CD4-positive, alpha-beta T cell (primary cell): Measurements from ENCODE around the gene GABARAPL1. TPM values are rescaled to one million over a fixed set of nuclear protein-coding genes. Genes with fewer than 3 reads are reported as not detected.

Experiments used
- ATAC-seq: fragments of 200-7000 bp; cut with Tn5 transposase; one replicate; pipeline ENCODE4 v1.10.0; 2022; ENCODE audit warnings: mild to moderate bottlenecking; ENCODE audit not compliant: poor library complexity
- CTCF ChIA-PET: fragments of 350-600 bp; sonication (Branson Sonifier 250); formaldehyde crosslinking; loops from one replicate; lab custom pipeline; 2021; ENCODE audit warnings: antibody characterized with exemption, inconsistent platforms; lab: Charles Lee
- POLR2A ChIA-PET: fragments of 350-600 bp; sonication (Branson Sonifier 250); formaldehyde crosslinking; loops from one replicate; lab custom pipeline; 2021; ENCODE audit warnings: antibody characterized with exemption, inconsistent platforms; lab: Charles Lee
- DNase-seq, 14 experiments: peaks; one replicate each; pipeline ENCODE4 v3.0.0-alpha.2; 2013 to 2020; ENCODE audit warnings: mixed read lengths in 2 of 14
- H3K27ac ChIP-seq, 2 donors: one replicate each; pipeline versions ENCODE4 v1.5.1 to v1.7.0; 2013; ENCODE audit warnings: low read length in 2 of 2, low read depth in 1 of 2, mild to moderate bottlenecking in 1 of 2
- H3K27me3 ChIP-seq, 2 experiments: 1 replicate in 1 of 2; 2 replicates in 1 of 2; pipeline versions ENCODE4 v1.6.1 to v1.7.0; 2013; ENCODE audit warnings: low read length in 2 of 2, control low read depth in 1 of 2, mild to moderate bottlenecking in 1 of 2, moderate library complexity in 1 of 2; ENCODE audit not compliant: insufficient read depth in 2 of 2, control insufficient read depth in 1 of 2
- H3K36me3 ChIP-seq: one replicate; pipeline ENCODE4 v1.6.1; 2013; ENCODE audit warnings: low read length, control low read depth; ENCODE audit not compliant: insufficient read depth
- H3K4me1 ChIP-seq: one replicate; pipeline ENCODE4 v1.6.1; 2013; ENCODE audit warnings: low read length, control low read depth; ENCODE audit not compliant: insufficient read depth
- H3K4me3 ChIP-seq: one replicate; pipeline ENCODE4 v1.5.1; 2013; ENCODE audit warnings: mild to moderate bottlenecking, low read length, moderate library complexity
- H3K9me3 ChIP-seq, 2 experiments: 1 replicate in 1 of 2; 2 replicates in 1 of 2; pipeline versions ENCODE4 v1.6.1 to v1.7.0; 2013; ENCODE audit warnings: low read length in 2 of 2, mild to moderate bottlenecking in 2 of 2, control low read depth in 1 of 2, moderate library complexity in 1 of 2; ENCODE audit not compliant: control insufficient read depth in 1 of 2, insufficient read depth in 1 of 2
- H3K27ac Mint-ChIP-seq: one replicate; pipeline ENCODE4 v1.8.0; 2020; ENCODE audit warnings: mixed read lengths
- H3K27me3 Mint-ChIP-seq: one replicate; pipeline ENCODE4 v1.8.0; 2021; ENCODE audit warnings: mixed read lengths
- H3K36me3 Mint-ChIP-seq: one replicate; pipeline ENCODE4 v1.8.0; 2021; ENCODE audit warnings: low read depth, mixed read lengths
- H3K4me1 Mint-ChIP-seq: one replicate; pipeline ENCODE4 v1.8.0; 2021; ENCODE audit warnings: low read depth, mixed read lengths
- H3K4me3 Mint-ChIP-seq: one replicate; pipeline ENCODE4 v1.8.0; 2020; ENCODE audit warnings: mild to moderate bottlenecking, mixed read lengths
- H3K9me3 Mint-ChIP-seq: one replicate; pipeline ENCODE4 v1.8.0; 2020; ENCODE audit warnings: mixed read lengths
- CTCF ChIP-seq: fragments of 200-600 bp; IDR thresholded peaks from one replicate; pipeline ENCODE4 v1.8.0; 2022; ENCODE audit warnings: antibody characterized with exemption, mild to moderate bottlenecking
- intact Hi-C, 2 experiments: fragments of 100-400 bp; cut with DNase I in 1 of 2; cut with micrococcal nuclease in 1 of 2; formaldehyde crosslinking; loops; one replicate each; pipeline versions ENCODE4 v1.15.1 to v1.9.0; 2023 to 2025; cut with DNase I, micrococcal nuclease
- total RNA-seq, 174 experiments: library from RNA in 2 of 174; stranded (reverse) in 2 of 174; gene quantifications; one replicate each; pipeline ENCODE4 v1.2.3 and lab custom pipeline; 2021 to 2026

GABARAPL1 gene
- total RNA-seq, 2 experiments from 2014 or later = 267 to 276 TPM

GRCh38 chr12:10260927-10261326, 48.2 kb downstream of the GABARAPL1 start:
- no peak overlapping the region for H3K4me3 ChIP-seq
- no peaks in the 10 kb centered on the region for H3K4me1 ChIP-seq
- Mint-ChIP-seq H3K4me1 (no peaks in the 10 kb centered on the region), H3K27me3 (peaks cover 16% of the 10 kb centered on the region), H3K4me3 (no peak overlapping the region), H3K36me3 (no peaks in the 10 kb centered on the region), H3K27ac (no peak overlapping the region), H3K9me3 (peaks cover 2% of the 10 kb centered on the region)
- ChIA-PET CTCF (no interaction called here), POLR2A (no interaction called here)
- H3K36me3 ChIP-seq = no peaks in the 10 kb centered on the region
- DNase-seq = no peak
- no peaks in the 10 kb centered on the region for H3K27me3 ChIP-seq
- TF ChIP-seq CTCF = no peak
- ATAC-seq = no peak
- no peak overlapping the region for H3K27ac ChIP-seq
- intact Hi-C loops = no loop called here
- no peaks in the 10 kb centered on the region for H3K9me3 ChIP-seq

GRCh38 chr12:10268037-10268436, 55.4 kb downstream of the GABARAPL1 start:
- H3K27ac Mint-ChIP-seq = no peak overlapping the region
- no peaks in the 10 kb centered on the region for H3K9me3 Mint-ChIP-seq
- Histone ChIP-seq H3K9me3 (no peaks in the 10 kb centered on the region), H3K27me3 (no peaks in the 10 kb centered on the region), H3K36me3 (no peaks in the 10 kb centered on the region), H3K4me1 (no peaks in the 10 kb centered on the region), H3K4me3 (no peak overlapping the region), H3K27ac (no peak overlapping the region)
- no peak overlapping the region for H3K4me3 Mint-ChIP-seq
- no peak for ATAC-seq
- intact Hi-C loops = no loop called here
- no peak for TF ChIP-seq CTCF
- H3K4me1 Mint-ChIP-seq = no peaks in the 10 kb centered on the region
- no peaks in the 10 kb centered on the region for H3K27me3 Mint-ChIP-seq
- no peak for DNase-seq
- no peaks in the 10 kb centered on the region for H3K36me3 Mint-ChIP-seq
- ChIA-PET POLR2A (no interaction called here), CTCF (no interaction called here)

- Mint-ChIP-seq H3K4me3 (no peak overlapping the region), H3K36me3 (no peaks in the 10 kb centered on the region), H3K4me1 (no peaks in the 10 kb centered on the region), H3K27ac (no peak overlapping the region), H3K9me3 (peaks cover 2% of the 10 kb centered on the region), H3K27me3 (peaks cover 7% of the 10 kb centered on the region)
- no peak for ATAC-seq
- ChIA-PET POLR2A (no interaction called here), CTCF (no interaction called here)
- no peaks in the 10 kb centered on the region for H3K9me3 ChIP-seq
- H3K27me3 ChIP-seq = no peaks in the 10 kb centered on the region
- no peaks in the 10 kb centered on the region for H3K36me3 ChIP-seq
- H3K4me3 ChIP-seq = no peak overlapping the region
- no peak overlapping the region for H3K27ac ChIP-seq
- DNase-seq = no peak
- intact Hi-C loops = no loop called here
- H3K4me1 ChIP-seq = no peaks in the 10 kb centered on the region
- TF ChIP-seq CTCF = no peak
These were observed 59.8 kb downstream of the GABARAPL1 start for GRCh38 chr12:10272467-10272866.

Other genes with a start within 250 kb of the GABARAPL1 start
- under 1 TPM; 0.22 to 0.42 TPM for gene CLEC12A, start 241.5 kb upstream of the GABARAPL1 start, total RNA-seq
- not detected for gene CLEC1B, start 213.8 kb upstream of the GABARAPL1 start, total RNA-seq
- not detected for gene CLEC12B, start 202.2 kb upstream of the GABARAPL1 start, total RNA-seq
- under 1 TPM; 0.55 to 0.98 TPM for gene CLEC9A, start 182.2 kb upstream of the GABARAPL1 start, total RNA-seq
- not detected for gene CLEC1A, start 113.9 kb upstream of the GABARAPL1 start, total RNA-seq
- gene CLEC7A, start 82.7 kb upstream of the GABARAPL1 start, total RNA-seq = 1 to 10 TPM; 2.5 to 3.7 TPM
- not detected for gene OLR1, start 40.7 kb upstream of the GABARAPL1 start, total RNA-seq
- gene TMEM52B, start 33.8 kb upstream of the GABARAPL1 start, total RNA-seq = not detected
- 1 to 10 TPM in 1 of 2 experiments, under 1 TPM in 1; 0.87 to 1.0 TPM for gene KLRD1, start 95.0 kb downstream of the GABARAPL1 start, total RNA-seq
- 1 to 10 TPM in 1 of 2 experiments, under 1 TPM in 1; 0.96 to 1.0 TPM for gene KLRK1, start 177.2 kb downstream of the GABARAPL1 start, total RNA-seq
- gene KLRC4, start 196.9 kb downstream of the GABARAPL1 start, total RNA-seq = not detected
- not detected for gene KLRC3, start 207.7 kb downstream of the GABARAPL1 start, total RNA-seq
- gene KLRC2, start 223.1 kb downstream of the GABARAPL1 start, total RNA-seq = under 1 TPM in 1 of 2 experiments, not detected in 1; 0.22 TPM
- not detected for gene KLRC1, start 240.5 kb downstream of the GABARAPL1 start, total RNA-seq